ENCODE data around the gene SPOCD1. TPM values are rescaled to one million over a fixed set of nuclear protein-coding genes. Genes with fewer than 3 reads are reported as not detected.

Gene SPOCD1
- total and polyA plus RNA-seq, 2 of the 4 experiments (the other 2 are of a cell fraction), result 59.7 to 132 TPM

DNA sequence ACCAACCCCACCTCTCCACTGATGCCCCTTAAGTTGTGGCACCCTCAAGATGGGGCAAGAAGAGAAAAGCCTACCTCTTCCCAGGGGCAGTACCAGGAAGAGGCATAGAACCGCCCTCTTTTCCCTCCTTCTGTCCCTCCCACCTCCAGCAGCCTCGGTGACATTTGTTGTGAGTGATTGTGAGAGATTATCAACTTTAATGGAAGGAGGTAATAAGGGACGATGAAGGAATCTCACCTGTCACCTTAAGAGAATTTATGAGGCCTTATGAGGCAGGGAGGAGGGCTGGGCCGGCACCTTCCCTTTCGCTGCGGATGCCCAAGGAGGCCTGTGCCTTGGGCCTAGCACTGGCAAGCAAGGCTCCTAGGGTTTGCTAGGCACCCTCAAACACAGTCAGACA is 50.3 kb downstream of the SPOCD1 start:
- H2BK15ac ChIP-seq (ENCODE audit: low read depth, low read length), result no peak overlapping the region
- H3K27ac ChIP-seq (ENCODE audit: insufficient read depth, low read length), result no peak overlapping the region
- no peaks in the 10 kb centered on the region for H3K36me3 ChIP-seq (ENCODE audit: control insufficient read depth, insufficient read depth, low read length)
- H3K4me2 ChIP-seq (ENCODE audit: low read depth, low read length), result no peak overlapping the region
- H4K8ac ChIP-seq (ENCODE audit: low read depth in 2 of 2, low read length in 2 of 2), result no peak overlapping the region
- TF ChIP-seq CEBPB (IDR thresholded peaks at IDR 0.05; ENCODE audit: low read depth, low read length) (no peak), MAFK (IDR thresholded peaks at IDR 0.05; ENCODE audit: low read depth, low read length) (no peak), RCOR1 (IDR thresholded peaks at IDR 0.05; ENCODE audit: insufficient replicate concordance, low read length) (no peak), POLR2A (IDR thresholded peaks at IDR 0.05; ENCODE audit: low read depth, low read length) (no peak)
- H3K56ac ChIP-seq (ENCODE audit: extremely low read depth, insufficient read depth, low read length), result no peak overlapping the region
- DNase-seq (no peak), ATAC-seq (ENCODE audit: low read depth) (no peak)
- no peak overlapping the region for H2AFZ ChIP-seq (replicated peaks; ENCODE audit: low read length, poor library complexity)
- no peak overlapping the region for H4K91ac ChIP-seq (ENCODE audit: insufficient read depth, low read depth, low read length)
- H2BK120ac ChIP-seq (ENCODE audit: low read depth, low read length), result no peak overlapping the region
- H3K9ac ChIP-seq (ENCODE audit: low read depth, low read length), result no peak overlapping the region
- no peak overlapping the region for H3K23ac ChIP-seq (ENCODE audit: low read depth, low read length)
- peaks cover 5% of the 10 kb centered on the region for H3K9me1 ChIP-seq (ENCODE audit: insufficient read depth, low read length)
- no peak overlapping the region for H4K5ac ChIP-seq (ENCODE audit: low read depth, low read length)
- H2AK5ac ChIP-seq (ENCODE audit: low read depth, low read length), result no peak overlapping the region
- POLR2A ChIA-PET (ENCODE audit: unreplicated experiment), result no interaction called here
- peaks cover 9% of the 10 kb centered on the region for H4K20me1 ChIP-seq (ENCODE audit: insufficient read depth, low read length)
- in situ Hi-C loops (cut with MboI; ENCODE audit: low sequenced_read_pairs) (no loop called here), intact Hi-C loops (cut with micrococcal nuclease) (no loop called here), dilution Hi-C loops (cut with HindIII; ENCODE audit: low sequenced_read_pairs, unreplicated experiment) (no loop called here)
- WGBS, 2 experiments (ENCODE audit: extremely low coverage in 2 of 2, insufficient read length in 1 of 2), result no CpG with 5 or more reads among the region's 6 CpGs
- H2BK5ac ChIP-seq (ENCODE audit: low read depth, low read length, poor library complexity, severe bottlenecking), result no peak overlapping the region
- peaks cover 26% of the 10 kb centered on the region for H3K27me3 ChIP-seq (ENCODE audit: control insufficient read depth, insufficient read depth, low read length)
- H3K14ac ChIP-seq (replicated peaks; ENCODE audit: low read depth, low read length), result no peak overlapping the region
- no peak overlapping the region for H2AK9ac ChIP-seq (replicated peaks; ENCODE audit: low read depth, low read length, poor library complexity)
- H3K9me3 ChIP-seq (ENCODE audit: control insufficient read depth, insufficient read depth, low read length), result no peaks in the 10 kb centered on the region
- peaks cover 0 to 17% of the 10 kb centered on the region in 2 experiments; a peak in 1 of 4 replicates for H3K79me1 ChIP-seq (ENCODE audit: low read depth in 1 of 2, low read length in 2 of 2)
- peaks cover 14% of the 10 kb centered on the region for H3K4me1 ChIP-seq (ENCODE audit: control insufficient read depth, insufficient read depth, low read length)
- BruUV-seq (replicated peaks), result no TSS peak
- no peak overlapping the region for H2BK20ac ChIP-seq (ENCODE audit: low read depth, low read length)
- CTCF ChIA-PET, result interaction anchor here (0.6 to 0.8 kb wide), 2 partner anchors 23 to 145 kb away, joined by 3 read pairs; no protein-coding TSS in a partner anchor
- H3K4me3 ChIP-seq (ENCODE audit: insufficient read depth, low read depth, low read length), result no peak overlapping the region
- no peak overlapping the region for H3K4ac ChIP-seq (ENCODE audit: low read depth, low read length)
- no peak overlapping the region for H3K18ac ChIP-seq (ENCODE audit: low read depth, low read length)
